Mesothelial cell of epicardium (in vitro differentiated cells): ENCODE data around the gene EP400. TPM values are rescaled to one million over a fixed set of nuclear protein-coding genes. Genes with fewer than 3 reads are reported as not detected.

Experiments
- DNase-seq, 2 experiments: peaks; one replicate each; pipeline ENCODE4 v3.0.0; 2021; ENCODE audit warnings: low spot score in 2 of 2; ENCODE audit not compliant: unreplicated experiment in 2 of 2
- H3K27ac Mint-ChIP-seq: 2 replicates; pipeline ENCODE4 v1.8.0; 2021; ENCODE audit warnings: mixed read lengths
- H3K27me3 Mint-ChIP-seq: 2 replicates; pipeline ENCODE4 v1.8.0; 2021; ENCODE audit warnings: low read depth, mixed read lengths
- H3K36me3 Mint-ChIP-seq: 2 replicates; pipeline ENCODE4 v1.8.0; 2021; ENCODE audit warnings: mixed read lengths
- H3K4me1 Mint-ChIP-seq: 2 replicates; pipeline ENCODE4 v1.8.0; 2021; ENCODE audit warnings: mixed read lengths
- H3K4me3 Mint-ChIP-seq: 2 replicates; pipeline ENCODE4 v1.8.0; 2021; ENCODE audit warnings: mild to moderate bottlenecking, moderate library complexity, mixed read lengths
- H3K9me3 Mint-ChIP-seq: 2 replicates; pipeline ENCODE4 v1.8.0; 2021; ENCODE audit warnings: mixed read lengths
- total RNA-seq: library from RNA; stranded (reverse); gene quantifications from 3 replicates; pipeline ENCODE4 v1.2.1, GENCODE V29; 2021
- TF ChIP-seq, protein P1 (sequence below): fragments of 200-600 bp; sonication (generic); IDR thresholded peaks from one replicate; pipeline ENCODE4 v1.5.0; 2021; ENCODE audit warnings: antibody characterized with exemption; ENCODE audit not compliant: unreplicated experiment

The EP400 gene
- total RNA-seq, 1 donor from 2014 or later: 77.9 TPM

- TF ChIP-seq, protein P1, sequence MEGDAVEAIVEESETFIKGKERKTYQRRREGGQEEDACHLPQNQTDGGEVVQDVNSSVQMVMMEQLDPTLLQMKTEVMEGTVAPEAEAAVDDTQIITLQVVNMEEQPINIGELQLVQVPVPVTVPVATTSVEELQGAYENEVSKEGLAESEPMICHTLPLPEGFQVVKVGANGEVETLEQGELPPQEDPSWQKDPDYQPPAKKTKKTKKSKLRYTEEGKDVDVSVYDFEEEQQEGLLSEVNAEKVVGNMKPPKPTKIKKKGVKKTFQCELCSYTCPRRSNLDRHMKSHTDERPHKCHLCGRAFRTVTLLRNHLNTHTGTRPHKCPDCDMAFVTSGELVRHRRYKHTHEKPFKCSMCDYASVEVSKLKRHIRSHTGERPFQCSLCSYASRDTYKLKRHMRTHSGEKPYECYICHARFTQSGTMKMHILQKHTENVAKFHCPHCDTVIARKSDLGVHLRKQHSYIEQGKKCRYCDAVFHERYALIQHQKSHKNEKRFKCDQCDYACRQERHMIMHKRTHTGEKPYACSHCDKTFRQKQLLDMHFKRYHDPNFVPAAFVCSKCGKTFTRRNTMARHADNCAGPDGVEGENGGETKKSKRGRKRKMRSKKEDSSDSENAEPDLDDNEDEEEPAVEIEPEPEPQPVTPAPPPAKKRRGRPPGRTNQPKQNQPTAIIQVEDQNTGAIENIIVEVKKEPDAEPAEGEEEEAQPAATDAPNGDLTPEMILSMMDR: no peak
- H3K4me3 Mint-ChIP-seq: no peak overlapping the region
- no peak for DNase-seq
- H3K27ac Mint-ChIP-seq: no peak overlapping the region
- no peaks in the 10 kb centered on the region for H3K4me1 Mint-ChIP-seq
- H3K27me3 Mint-ChIP-seq: no peaks in the 10 kb centered on the region
- peaks cover 13% of the 10 kb centered on the region for H3K36me3 Mint-ChIP-seq
- no peaks in the 10 kb centered on the region for H3K9me3 Mint-ChIP-seq
Observed at GRCh38 chr12:132114667-132115066, 164.9 kb downstream of the EP400 start.

DNA sequence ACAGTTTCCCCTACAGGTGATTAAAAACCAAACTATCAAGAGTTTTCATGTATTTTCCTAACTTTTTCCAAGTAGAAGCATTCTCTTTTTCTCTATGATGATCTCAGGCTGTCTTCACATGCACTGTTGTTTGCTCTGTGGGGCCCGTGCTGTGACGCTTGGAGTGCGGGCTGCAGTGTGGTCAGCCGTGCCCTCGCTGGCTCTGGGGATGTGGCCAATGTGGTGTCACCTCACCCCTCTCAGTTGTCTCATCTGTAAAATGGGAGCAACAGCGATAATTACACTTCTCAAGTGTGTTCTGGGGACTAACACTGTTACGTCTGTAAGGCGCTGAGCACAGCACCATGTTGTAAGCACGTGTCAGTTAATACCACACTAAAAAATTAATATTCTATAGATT lies 165.8 kb downstream of the EP400 start:
- DNase-seq: no peak
- TF ChIP-seq, protein P1: no peak
- no peaks in the 10 kb centered on the region for H3K4me1 Mint-ChIP-seq
- no peaks in the 10 kb centered on the region for H3K27me3 Mint-ChIP-seq
- H3K4me3 Mint-ChIP-seq: no peak overlapping the region
- H3K9me3 Mint-ChIP-seq: no peaks in the 10 kb centered on the region
- peaks cover 16% of the 10 kb centered on the region for H3K36me3 Mint-ChIP-seq
- H3K27ac Mint-ChIP-seq: no peak overlapping the region

GRCh38 chr12:132116709-132117557 lies 167.2 kb downstream of the EP400 start:
- Mint-ChIP-seq H3K27me3 (no peaks in the 10 kb centered on the region), H3K4me1 (no peaks in the 10 kb centered on the region), H3K36me3 (peaks cover 9% of the 10 kb centered on the region), H3K9me3 (no peaks in the 10 kb centered on the region), H3K4me3 (no peak overlapping the region), H3K27ac (no peak overlapping the region)
- no peak for DNase-seq
- TF ChIP-seq, protein P1: no peak

DNA sequence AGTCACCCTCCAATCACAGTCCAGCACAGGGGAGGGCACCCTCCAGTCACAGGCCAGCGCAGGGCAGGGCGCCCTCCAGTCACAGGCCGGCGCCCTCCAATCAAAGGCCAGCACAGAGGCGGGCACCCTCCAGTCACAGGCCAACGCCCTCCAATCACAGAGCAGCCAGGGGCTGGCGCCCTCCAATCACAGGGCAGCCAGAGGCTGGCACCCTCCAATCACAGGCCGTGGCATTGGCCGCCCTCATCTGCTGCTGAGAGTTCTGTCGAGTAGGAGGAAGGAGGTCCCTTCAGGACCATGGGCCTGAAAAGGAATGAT lies 167.8 kb downstream of the EP400 start:
- Mint-ChIP-seq H3K4me3 (no peak overlapping the region), H3K4me1 (no peaks in the 10 kb centered on the region), H3K27ac (no peak overlapping the region), H3K9me3 (no peaks in the 10 kb centered on the region), H3K27me3 (no peaks in the 10 kb centered on the region), H3K36me3 (peaks cover 9% of the 10 kb centered on the region)
- TF ChIP-seq, protein P1: no peak
- DNase-seq: no peak

GRCh38 chr12:132118876-132119275 lies 169.1 kb downstream of the EP400 start:
- H3K4me3 Mint-ChIP-seq: no peak overlapping the region

More at GRCh38 chr12:132118876-132119275, 169.1 kb downstream of the EP400 start:
- DNase-seq: no peak
- no peaks in the 10 kb centered on the region for H3K9me3 Mint-ChIP-seq
- H3K36me3 Mint-ChIP-seq: peaks cover 12% of the 10 kb centered on the region
- TF ChIP-seq, protein P1: no peak
- H3K4me1 Mint-ChIP-seq: no peaks in the 10 kb centered on the region
- no peaks in the 10 kb centered on the region for H3K27me3 Mint-ChIP-seq
- no peak overlapping the region for H3K27ac Mint-ChIP-seq
